ENCODE measurements around the gene TMOD1.

- TF ChIP-seq EZH2 (IDR thresholded peaks at IDR 0.05; ENCODE audit: insufficient read depth, poor library complexity, severe bottlenecking) (no peak), EZH2phosphoT487 (IDR thresholded peaks at IDR 0.05; ENCODE audit: insufficient read depth, low read depth) (no peak)
Measured at GRCh38 chr9:97594381-97594921, 93.0 kb downstream of the TMOD1 start.
